HFFc6 (cell line): ENCODE measurements around the gene FHIT. TPM values are rescaled to one million over a fixed set of nuclear protein-coding genes. Genes with fewer than 3 reads are reported as not detected.
A peak's percentile ranks its signal among the peaks of the same experiment; 100 is the strongest.

ENCODE experiments used
- DNase-seq: peaks from one replicate; pipeline ENCODE4 v3.0.0-alpha.2; 2018
- H3K27ac Mint-ChIP-seq: 2 replicates; pipeline ENCODE4 v1.8.0; 2020; ENCODE audit warnings: mild to moderate bottlenecking, mixed read lengths
- H3K27me3 Mint-ChIP-seq: 2 replicates; pipeline ENCODE4 v1.8.0; 2021; ENCODE audit warnings: mild to moderate bottlenecking, moderate library complexity, mixed read lengths; ENCODE audit not compliant: insufficient read depth
- H3K36me3 Mint-ChIP-seq: 2 replicates; pipeline ENCODE4 v1.8.0; 2021; ENCODE audit warnings: low read depth, mixed read lengths
- H3K4me1 Mint-ChIP-seq: 2 replicates; pipeline ENCODE4 v1.8.0; 2020; ENCODE audit warnings: low read depth, mixed read lengths
- H3K4me3 Mint-ChIP-seq: 2 replicates; pipeline ENCODE4 v1.8.0; 2020; ENCODE audit warnings: mild to moderate bottlenecking, moderate library complexity, mixed read lengths
- H3K9me3 Mint-ChIP-seq: 2 replicates; pipeline ENCODE4 v1.8.0; 2020; ENCODE audit warnings: mild to moderate bottlenecking, mixed read lengths
- CTCF ChIP-seq: fragments of 200-600 bp; sonication (generic); IDR thresholded peaks from 2 replicates; pipeline ENCODE4 v1.5.0; 2021; ENCODE audit warnings: antibody characterized with exemption, mild to moderate bottlenecking
- total RNA-seq, 6 experiments: library from RNA; stranded (reverse); fragmentation: NEBNext Ultra II Directional; extraction: Animal tissue kit (Norgen Biotek cat#: 25700); gene quantifications; 2 replicates in 1 of 6; 3 replicates in 5 of 6; pipeline ENCODE4 v1.2.3, GENCODE V29; 2021

Gene FHIT
- total RNA-seq, 6 experiments from 2014 or later: 0.33 to 0.38 TPM; not detected in 4

- H3K4me1 Mint-ChIP-seq: no peaks in the 10 kb centered on the region
- no peak for DNase-seq
- H3K4me3 Mint-ChIP-seq: no peak overlapping the region
- no peak for TF ChIP-seq CTCF
- H3K36me3 Mint-ChIP-seq: no peaks in the 10 kb centered on the region
- H3K27me3 Mint-ChIP-seq: peaks cover 9% of the 10 kb centered on the region
- no peaks in the 10 kb centered on the region for H3K9me3 Mint-ChIP-seq
- H3K27ac Mint-ChIP-seq: no peak overlapping the region
Measured at GRCh38 chr3:60622349-60622748, 628.9 kb downstream of the FHIT start.

- Mint-ChIP-seq H3K9me3 (no peaks in the 10 kb centered on the region), H3K36me3 (no peaks in the 10 kb centered on the region), H3K4me3 (no peak overlapping the region), H3K27me3 (peaks cover 2% of the 10 kb centered on the region), H3K4me1 (no peaks in the 10 kb centered on the region), H3K27ac (no peak overlapping the region)
- no peak for TF ChIP-seq CTCF
- DNase-seq: no peak
Measured at GRCh38 chr3:60617188-60617587, 634.1 kb downstream of the FHIT start.

- H3K27ac Mint-ChIP-seq: no peak overlapping the region
- H3K27me3 Mint-ChIP-seq: peaks cover 2% of the 10 kb centered on the region
- no peaks in the 10 kb centered on the region for H3K36me3 Mint-ChIP-seq
- no peaks in the 10 kb centered on the region for H3K9me3 Mint-ChIP-seq
- no peak overlapping the region for H3K4me3 Mint-ChIP-seq
- TF ChIP-seq CTCF: no peak
- DNase-seq: no peak
- peaks cover 19% of the 10 kb centered on the region for H3K4me1 Mint-ChIP-seq
Measured at GRCh38 chr3:60613769-60614303, 637.4 kb downstream of the FHIT start.

- peak overlapping the region; percentile 11; the same call in 1 of the 2 replicates for H3K4me3 Mint-ChIP-seq
- H3K4me1 Mint-ChIP-seq: peaks cover 25% of the 10 kb centered on the region
- H3K36me3 Mint-ChIP-seq: no peaks in the 10 kb centered on the region
- H3K27ac Mint-ChIP-seq: no peak overlapping the region; the same call in 1 of the 2 replicates
- DNase-seq: peak; percentile 89
- TF ChIP-seq CTCF: no peak
- H3K27me3 Mint-ChIP-seq: no peaks in the 10 kb centered on the region; the same call in 1 of the 2 replicates
- H3K9me3 Mint-ChIP-seq: no peaks in the 10 kb centered on the region
Measured at GRCh38 chr3:60610441-60611112, 640.7 kb downstream of the FHIT start.

- Mint-ChIP-seq H3K27ac (no peak overlapping the region), H3K9me3 (no peaks in the 10 kb centered on the region), H3K4me1 (peaks cover 25% of the 10 kb centered on the region), H3K36me3 (no peaks in the 10 kb centered on the region), H3K4me3 (no peak overlapping the region), H3K27me3 (no peaks in the 10 kb centered on the region; the same call in 1 of the 2 replicates)
- TF ChIP-seq CTCF: no peak
- peak; percentile 29 for DNase-seq
Measured at GRCh38 chr3:60609446-60609845, 641.8 kb downstream of the FHIT start.
